Mesenteric fat pad (tissue), 1 donor: ENCODE measurements around the gene RABGAP1L. TPM values are rescaled to one million over a fixed set of nuclear protein-coding genes. Genes with fewer than 3 reads are reported as not detected.
"Not testable (repeated sequence)": the region's sequence is repeated elsewhere in the genome, so short reads cannot be mapped to it uniquely, and the experiment has no call there.

Experiments used
- DNase-seq: peaks from one replicate; pipeline ENCODE4 v3.0.0-alpha.2; 2020; ENCODE audit warnings: low spot score
- long read RNA-seq: library from polyadenylated mRNA; unstranded; transcript quantifications from one replicate; pipeline ENCODE4 v2.0.0, GENCODE V29; 2020
- total RNA-seq: library from RNA; stranded (reverse); fragmentation: NEBNext Ultra II Directional; extraction: Animal tissue kit (Norgen Biotek cat#: 25700); gene quantifications from one replicate; pipeline ENCODE4 v1.2.1, GENCODE V29; 2021
- donor health status: DM: yes; HTN: yes; CAD: no.

Gene RABGAP1L
- total RNA-seq: 38.0 TPM
- long read RNA-seq, partial matches to known transcripts: 3 of 14 reads
- long read RNA-seq, other reads (novel, unspliced or antisense): 11 of 14 reads

DNA sequence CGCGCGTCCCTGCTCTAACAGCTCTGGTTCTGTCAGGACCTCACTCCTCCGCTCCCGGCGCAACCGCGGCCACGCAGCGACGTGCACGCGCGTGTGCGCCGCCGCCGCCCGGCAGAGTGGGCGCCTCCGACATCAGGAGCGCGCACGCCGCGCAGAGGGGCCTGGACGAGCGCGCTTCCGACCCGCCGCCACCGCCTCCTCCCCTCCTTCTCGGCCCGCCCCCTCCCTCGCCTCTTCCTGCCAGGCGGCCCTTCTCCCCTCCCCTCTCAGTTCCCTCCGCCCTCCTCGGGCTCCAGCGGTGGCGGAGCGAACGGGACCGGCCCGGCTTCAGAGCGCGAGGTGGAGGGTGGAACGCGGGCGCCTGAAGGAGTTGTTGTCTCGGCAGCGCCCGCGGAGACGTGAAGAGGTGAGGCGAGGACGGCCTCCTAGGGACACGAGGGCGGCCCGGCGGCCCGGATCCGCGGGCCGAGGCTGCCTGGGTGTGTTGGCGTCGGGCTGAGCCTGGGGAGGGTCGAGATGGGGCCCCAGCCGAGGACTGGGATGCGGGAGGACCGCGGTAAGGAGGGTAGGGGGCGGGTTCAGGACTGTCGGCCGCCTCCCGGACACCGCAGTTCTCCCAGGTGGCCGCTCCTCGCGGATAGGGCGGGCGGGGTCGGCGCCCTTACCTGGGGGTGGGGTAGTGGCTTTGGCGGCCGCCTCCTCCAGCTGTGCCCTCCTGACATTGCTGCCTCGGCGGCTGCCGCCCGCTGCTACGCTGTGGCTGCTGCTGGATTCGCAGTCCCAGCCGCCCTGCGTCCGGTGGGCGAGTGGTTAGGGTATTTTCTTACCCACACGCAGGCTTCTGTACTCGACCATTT is at the start of gene RABGAP1L:
RABGAP1L (plus strand) TSS at position 269 of the 857 bp plus-strand sequence.
- peak; percentile 96 for DNase-seq

DNA sequence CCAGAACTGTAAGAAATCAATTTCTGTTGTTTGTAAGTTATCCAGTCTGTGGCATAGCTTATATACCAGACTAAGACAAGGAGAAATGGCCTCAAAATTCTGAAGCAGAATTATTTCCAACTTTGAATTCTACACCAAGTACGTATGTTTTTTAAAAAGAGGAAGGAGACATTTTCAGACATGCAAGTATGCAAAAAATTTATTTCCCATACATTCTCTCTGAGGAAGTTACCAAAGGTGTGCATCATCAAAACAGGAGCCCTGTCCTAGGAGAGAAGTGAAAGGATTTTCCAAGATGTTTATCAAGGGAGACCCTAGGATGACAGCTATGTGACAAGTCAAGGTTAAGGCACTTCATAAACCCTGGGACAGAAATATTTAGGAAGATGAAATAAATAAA is 49.3 kb upstream of the RABGAP1L start:
- DNase-seq: no peak

DNA sequence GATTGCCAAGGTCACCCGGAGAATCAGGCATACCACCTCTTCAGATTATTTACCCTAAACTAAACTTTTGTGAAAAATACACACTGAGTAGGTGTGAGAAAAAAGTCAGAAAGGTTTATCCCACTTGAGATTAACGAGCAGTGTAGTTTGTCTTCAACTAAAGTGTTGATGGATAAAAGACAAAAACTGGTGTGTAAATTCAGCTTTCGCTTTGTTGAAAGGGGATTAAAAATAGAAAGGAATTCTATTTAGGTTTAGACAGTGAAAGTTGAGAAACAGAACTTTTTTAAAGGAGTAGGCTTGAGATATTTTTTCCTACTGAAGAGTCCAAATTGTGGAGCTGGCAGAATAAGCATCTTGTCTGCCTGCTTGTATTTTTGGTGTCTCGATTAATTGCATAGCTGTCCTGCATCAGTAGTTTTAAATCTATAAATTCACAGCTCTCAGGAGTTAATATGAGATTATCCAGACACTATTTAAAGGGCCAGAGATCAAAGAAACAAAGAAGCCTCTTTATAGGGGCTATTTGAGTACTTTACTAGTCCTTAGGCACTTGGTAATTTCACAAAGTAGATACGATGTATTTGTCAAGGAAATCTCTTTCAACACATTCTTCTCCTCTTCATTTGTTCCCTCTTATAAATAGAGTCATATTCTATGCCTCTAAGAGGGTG is 46.7 kb upstream of the RABGAP1L start:
- DNase-seq: no peak

DNA sequence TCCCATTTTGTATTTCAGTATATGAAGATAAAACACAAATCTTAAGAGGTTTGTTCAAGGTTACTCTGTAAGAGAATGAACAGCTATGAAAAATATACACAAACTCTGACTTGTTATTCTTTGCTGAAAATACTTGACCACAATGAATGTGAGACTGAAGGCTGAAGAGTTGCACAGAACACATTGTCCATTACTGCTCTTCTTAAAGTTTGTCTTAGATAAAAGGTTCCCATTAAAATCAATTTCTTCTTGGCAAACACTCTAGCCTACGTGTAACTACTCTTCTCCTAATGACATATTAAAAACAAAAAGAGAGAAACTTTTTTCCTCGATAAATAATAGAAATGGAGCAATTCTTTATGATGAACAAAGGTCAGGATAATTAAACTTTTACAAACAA is 45.2 kb upstream of the RABGAP1L start:
- no peak for DNase-seq

DNA sequence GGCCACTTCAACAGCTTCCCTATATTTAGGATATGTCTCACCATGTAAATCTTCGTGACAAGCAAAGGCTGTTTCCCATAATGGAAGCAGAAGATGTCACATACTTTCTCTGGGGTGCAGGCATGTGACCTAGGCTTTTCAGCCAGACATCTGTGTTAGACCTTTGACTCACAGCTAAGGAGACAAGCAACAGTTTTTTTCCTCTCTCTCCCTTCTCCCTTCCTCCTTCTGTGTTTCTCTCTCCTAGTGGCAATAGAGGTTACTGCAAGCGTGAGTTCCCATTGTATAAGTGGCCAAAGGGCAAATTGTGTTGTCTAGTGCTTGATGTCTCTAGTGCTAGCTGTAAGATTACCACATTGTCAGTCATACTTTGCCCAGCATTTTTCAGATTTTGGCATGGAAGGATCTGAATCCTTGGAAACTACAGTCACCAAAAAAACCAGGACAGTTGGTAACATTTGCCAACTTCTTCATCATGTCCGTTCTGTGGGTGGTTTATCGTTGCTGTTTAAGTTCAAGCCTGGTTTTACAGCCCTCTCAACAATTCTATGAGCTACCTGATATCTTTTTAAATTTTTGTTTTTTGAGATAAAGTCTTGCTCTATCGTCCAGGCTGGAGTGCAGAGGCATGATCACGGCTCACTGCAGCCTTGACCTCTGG is 44.4 kb upstream of the RABGAP1L start:
- DNase-seq: no peak

DNA sequence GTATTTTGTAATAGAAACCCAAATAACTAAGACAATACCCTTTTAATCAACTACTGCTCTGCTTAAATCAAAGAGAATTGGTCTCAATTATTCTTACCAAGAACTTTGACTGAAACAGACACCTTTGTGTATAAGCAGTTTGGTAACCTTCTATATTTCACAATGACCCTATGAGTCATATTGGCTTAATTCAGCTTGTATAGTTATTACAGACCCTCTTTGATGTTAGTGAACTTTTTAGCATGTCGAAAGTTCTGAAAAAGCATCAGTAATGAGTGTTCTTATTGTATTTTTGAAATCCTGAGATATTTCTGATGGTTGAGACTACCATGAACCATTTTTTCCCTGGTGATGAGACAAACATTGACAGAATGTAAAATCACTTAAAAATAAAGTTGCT is 43.3 kb upstream of the RABGAP1L start:
- DNase-seq: no peak

DNA sequence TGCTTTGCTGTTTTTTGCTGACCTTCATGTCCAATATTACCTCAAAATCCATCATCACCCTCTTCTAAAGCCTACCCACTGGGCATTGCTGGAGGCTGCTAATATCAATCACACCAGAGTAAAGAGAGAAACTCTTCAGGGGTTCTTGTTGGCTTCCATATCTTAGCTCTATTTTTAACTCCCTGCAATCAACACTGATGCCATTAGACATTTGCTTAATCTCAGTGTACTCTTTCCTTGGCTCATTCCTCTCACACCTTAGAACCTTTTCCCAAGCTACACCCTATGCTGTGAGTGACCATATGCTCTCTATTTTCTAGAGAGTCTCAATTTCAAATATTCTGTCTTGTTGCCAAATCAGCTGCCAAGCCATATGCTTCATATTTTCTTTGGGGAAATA is 40.6 kb upstream of the RABGAP1L start:
- DNase-seq: no peak

DNA sequence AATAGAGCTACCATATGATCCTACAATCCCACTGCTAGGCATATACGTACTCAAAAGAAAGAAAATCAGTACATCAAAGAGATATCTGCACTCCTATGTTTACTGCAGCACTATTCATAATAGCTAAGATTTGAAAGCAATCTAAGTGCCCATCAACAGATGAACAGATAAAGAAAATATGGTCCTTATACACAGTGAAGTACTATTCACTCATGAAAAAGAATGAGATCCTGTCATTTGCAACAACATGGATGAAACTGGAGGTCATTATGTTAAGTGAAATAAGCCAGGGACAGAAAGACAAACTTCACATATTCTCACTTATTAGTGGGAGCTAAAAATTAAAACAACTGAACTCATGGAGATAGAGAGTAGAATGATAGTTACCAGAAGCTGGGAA is 37.0 kb upstream of the RABGAP1L start:
- DNase-seq: not testable (repeated sequence)

DNA sequence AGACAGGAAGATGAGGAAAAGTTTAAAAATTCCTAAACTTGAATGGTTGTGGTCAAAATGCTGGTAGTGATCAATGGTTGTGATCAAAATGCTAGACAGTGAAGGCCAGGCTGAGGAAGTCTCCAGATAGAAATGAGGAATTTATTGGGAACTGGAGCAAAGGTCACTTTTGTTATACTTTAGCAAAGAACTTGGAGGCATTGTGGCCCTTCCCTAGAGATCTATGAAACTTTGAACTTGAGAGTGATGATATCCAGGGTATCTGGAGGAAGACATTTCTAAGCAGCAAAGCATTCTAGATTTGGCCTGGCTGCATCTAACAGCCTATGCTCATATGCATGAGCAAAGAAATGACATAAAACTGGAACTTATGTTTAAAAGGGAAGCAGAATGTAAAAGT is 35.5 kb upstream of the RABGAP1L start:
- DNase-seq: no peak

DNA sequence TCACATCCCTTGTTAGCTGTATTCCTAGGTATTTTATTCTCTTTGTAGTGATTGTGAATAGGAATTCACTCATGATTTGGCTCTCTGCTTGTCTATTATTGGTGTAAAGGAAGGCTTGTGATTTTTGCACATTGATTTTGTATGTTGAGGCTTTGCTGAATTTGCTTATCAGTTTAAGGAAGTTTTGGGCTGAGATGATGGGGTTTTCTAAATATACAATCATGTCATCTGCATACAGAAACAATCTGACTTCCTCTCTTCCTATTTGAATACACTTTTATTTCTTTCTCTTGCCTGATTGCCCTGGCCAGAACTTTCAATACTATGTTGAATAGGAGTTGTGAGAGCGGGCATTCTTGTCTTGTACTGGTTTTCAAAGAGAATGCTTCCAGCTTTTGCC is 32.1 kb upstream of the RABGAP1L start:
- DNase-seq: not testable (repeated sequence)

DNA sequence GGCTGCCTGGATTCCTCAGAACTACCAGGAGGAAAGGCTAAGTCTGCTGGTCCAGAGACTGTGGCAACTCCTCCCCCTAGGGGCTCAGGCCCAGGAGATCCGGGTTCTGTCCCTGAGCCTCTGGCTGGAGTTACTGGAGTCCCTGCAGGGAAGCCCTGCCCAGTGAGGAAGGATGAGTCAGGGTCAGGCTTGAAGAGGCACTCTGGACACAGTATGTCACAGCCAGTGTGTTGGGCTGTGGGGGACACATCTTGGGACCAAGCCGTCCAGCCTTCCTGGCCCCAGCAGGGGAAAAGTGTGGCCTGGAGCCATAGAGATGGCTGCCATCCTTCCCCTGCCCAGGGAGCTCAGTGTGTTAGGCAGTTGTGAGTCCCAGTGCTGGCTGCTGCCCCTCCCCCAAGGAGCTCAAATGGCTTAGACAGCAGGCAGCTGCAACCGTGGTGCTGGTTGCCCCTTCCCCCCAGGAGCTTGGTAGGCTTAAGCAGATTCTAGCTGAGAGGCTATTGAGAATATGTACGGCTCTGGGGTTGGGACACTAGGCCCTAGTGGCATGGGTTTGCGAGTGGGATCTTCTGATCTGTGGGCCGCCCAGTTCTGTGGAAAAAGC is 28.2 kb upstream of the RABGAP1L start:
- DNase-seq: no peak

DNA sequence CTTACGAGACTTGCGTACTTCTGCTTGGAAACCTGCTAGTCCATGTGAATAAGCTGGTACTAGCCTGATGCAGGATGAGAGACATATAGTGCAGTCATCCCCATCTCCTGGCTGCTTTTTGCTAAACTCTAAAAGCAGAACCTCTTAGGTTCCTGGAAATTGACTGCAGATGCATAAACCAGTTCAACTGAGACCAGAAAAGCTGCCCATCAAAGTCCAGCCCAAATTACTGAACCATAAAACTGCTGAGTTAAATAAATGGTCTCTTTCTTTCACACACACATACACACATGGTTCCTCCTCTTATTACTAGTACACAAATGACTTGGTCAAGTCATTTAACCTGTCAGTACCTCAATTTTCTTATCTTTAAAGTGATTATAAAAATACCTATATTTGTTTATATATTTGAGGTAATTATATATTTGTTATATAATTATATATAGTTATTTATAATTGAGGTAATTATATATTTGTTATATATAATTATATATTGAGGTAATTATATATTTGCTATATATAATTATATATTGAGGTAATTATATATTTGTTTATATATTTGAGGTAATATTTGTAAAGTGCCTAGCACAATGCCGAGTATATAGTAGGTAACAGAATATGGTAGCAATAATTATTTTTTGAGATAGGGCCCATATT is 25.2 kb upstream of the RABGAP1L start:
- no peak for DNase-seq

DNA sequence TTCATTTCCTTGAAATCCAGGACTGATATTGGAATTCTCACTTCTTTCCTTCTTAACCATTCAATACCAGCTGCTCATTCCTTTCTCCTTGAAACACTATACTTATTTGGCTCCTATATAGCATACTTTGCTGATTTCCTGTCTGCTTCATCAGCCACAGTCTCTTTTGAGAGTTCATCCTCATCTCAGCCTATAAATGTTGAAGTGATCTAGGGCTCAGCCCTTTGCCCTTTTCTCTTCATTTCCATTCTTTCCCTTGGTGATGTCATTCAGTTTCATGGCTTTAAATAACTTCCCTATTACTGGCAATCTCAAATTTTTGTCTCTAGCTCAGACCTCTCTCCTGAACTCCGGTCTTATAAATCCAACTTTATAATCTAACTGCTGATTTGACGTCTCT is 24.1 kb upstream of the RABGAP1L start:
- no peak for DNase-seq

DNA sequence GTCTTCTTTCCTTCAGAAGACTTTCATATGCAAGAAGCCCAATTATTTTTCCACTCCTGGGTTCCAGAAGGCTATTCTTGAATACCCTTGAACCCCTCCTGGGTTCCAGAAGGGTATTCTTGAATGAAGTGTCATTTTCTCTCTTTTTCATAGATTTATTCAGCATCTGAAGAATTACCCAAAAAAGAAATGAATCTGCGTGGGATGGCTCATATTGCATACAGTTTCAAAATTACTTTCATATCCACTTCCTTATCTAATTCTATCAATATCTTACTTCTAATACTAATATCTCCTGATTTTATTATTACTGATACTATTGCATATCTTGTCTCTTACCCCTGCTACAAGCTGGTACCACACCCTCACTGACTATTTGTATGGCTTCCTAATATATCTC is 22.6 kb upstream of the RABGAP1L start:
- no peak for DNase-seq

DNA sequence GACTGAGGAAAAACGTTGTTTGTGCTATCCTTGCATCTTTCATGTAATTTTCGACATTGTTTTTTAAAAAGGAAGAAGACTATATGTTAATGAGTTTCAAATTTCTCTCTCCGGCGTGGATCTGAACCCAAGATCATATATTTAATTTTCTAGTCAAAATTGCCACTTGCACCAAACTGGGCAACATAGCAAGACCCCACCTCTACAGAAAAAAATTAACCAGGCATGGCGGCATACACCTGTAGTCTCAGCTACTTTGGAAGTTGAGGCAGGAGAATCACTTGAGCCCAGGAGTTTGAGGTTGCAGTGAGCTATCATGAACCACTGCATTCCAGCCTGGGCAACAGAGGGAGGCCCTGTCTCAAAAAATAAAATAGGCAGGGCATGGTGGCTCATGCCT is 16.5 kb upstream of the RABGAP1L start:
- no peak for DNase-seq

DNA sequence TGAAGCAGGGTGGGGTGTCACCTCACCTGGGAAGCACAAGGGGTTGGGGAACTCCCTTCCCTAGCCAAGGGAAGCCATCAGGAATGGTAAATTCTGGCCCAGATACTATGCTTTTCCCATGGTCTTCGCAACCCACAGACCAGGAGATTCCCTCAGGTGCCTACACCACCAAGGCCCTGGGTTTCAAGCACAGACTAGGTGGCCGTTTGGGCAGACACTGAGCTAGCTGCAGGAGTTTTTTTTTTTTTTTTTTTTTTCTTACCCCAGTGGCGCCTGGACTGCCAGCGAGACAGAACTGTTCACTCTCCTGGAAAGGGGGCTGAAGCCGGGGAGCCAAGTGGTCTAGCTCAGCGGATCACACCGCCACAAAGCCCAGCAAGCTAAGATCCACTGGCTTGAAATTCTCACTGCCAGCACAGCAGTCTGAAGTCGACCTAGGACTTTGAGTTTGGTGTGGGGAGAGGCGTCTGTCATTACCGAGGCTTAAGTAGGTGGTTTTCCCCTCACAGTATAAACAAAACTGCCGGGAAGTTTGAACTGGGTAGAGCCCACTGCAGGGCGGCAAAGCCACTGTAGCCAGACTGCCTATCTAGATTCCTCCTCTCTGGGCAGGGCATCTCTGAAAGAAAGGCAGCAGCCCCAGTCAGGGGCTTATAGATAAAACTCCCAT is 15.5 kb upstream of the RABGAP1L start:
- DNase-seq: not testable (repeated sequence)

DNA sequence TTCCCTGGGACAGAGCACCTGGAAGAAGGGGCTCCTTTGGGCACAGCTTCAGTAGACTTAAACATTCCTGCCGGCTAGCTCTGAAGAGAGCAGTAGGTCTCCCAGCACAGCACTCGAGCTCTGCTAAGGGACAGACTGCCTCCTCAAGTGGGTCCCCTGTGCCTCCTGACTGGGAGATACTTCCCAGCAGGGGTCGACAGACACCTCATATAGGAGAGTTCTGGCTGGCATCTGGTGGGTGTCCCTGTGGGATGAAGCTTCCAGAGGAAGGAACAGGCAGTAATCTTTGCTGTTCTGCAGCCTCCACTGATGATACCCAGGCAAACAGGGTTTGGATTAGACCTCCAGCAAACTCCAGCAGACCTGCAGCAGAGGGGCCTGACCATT is 14.9 kb upstream of the RABGAP1L start:
- not testable (repeated sequence) for DNase-seq

DNA sequence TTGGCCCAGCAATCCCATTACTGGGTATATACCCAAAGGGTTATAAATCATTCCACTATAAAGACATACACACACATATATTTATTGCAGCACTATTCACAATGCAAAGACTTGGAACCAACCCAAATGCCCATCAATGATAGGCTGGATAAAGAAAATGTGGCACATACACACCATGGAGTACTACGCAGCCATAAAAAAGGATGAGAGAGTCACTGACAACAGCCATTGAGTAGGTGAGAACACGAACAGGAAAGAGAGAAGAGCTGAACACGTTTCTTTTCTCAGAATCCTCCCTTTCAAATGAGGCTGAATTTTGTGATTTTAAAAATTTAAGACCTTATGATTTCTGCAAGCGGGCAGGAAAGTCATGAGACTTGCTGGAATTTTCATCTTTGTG is 10.1 kb upstream of the RABGAP1L start:
- DNase-seq: no peak

DNA sequence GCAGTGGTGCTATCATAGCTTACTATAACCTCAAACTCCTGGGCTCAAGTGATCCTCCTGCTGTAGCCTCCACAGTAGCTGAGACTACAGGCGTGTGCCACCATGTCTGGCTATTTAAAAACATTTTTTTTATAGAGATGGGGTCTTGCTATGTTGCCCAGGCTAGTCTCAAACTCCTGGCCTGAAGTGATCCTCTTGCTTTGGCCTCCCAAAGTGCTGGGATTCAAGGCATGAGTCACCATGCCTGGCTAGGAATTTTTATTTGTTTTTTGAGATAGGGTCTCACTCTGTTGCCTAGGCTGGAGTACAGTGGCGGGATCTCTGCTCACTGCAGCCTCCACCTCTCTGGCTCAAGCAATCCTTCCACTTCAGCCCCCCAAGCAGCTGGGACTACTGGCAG is 8.8 kb upstream of the RABGAP1L start:
- no peak for DNase-seq

DNA sequence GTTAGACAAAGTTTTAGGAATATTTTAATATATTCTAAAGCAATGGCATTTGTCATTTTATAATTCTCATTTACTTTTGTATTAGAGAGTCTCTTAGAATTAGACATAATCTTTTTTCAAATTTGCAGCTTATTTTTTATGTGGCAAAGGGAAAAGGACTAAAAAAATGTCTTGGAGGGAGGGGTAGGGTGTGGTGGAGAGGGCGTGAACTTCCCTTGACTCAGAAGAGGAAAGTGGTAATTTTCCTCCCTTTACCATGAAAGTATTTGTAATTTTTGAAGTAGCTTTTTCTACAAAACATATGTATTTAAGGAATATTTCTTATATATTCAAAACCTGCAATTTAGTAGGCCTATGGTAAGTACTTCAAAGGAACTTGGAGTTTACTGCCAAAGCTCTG is 6.9 kb upstream of the RABGAP1L start:
- no peak for DNase-seq
